ENCODE results near the gene THOC2. TPM values are rescaled to one million over a fixed set of nuclear protein-coding genes. Genes with fewer than 3 reads are reported as not detected.
A peak's percentile ranks its signal among the peaks of the same experiment; 100 is the strongest.

THOC2 gene
- total RNA-seq, 6 donors from 2014 or later = 63.0 to 229 (median 103) TPM

DNA sequence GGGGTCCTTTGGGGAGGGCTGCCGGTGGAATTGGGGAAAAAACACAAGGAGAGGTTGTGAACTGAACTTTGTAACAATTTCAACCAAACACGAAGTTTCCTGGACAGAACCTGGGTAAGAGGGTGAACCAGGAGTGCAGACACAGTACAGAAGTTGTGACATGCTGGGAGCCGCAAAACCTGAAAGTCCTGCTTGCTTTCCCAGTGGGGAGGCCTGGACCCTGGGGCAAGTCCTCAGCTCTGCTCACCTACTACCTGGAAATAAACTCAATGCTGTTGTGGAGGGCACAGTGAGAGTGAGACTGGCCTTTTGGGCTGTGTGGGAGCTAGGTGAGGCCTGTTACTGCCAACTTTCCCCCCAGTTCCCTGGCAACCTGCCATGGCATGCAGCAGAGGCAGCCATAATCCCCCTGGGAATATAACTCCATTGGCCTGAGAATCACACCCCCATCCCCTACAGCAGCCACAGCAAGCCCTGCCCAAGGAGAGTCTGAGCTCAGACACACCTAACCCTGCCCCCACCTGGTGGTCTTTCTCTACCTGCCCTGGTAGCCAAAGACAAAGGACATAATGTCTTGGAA is 162.8 kb downstream of the THOC2 start:
- ATAC-seq (ENCODE audit: low FRiP score in 2 of 2) (no peak), DNase-seq (no peak)
- TF ChIP-seq POLR2AphosphoS5 (IDR thresholded peaks at IDR 0.05) = no peak
- TF ChIP-seq POLR2A (IDR thresholded peaks at IDR 0.05) = no peak
- TF ChIP-seq EP300 (IDR thresholded peaks at IDR 0.05) = no peak
- TF ChIP-seq, protein P1, sequence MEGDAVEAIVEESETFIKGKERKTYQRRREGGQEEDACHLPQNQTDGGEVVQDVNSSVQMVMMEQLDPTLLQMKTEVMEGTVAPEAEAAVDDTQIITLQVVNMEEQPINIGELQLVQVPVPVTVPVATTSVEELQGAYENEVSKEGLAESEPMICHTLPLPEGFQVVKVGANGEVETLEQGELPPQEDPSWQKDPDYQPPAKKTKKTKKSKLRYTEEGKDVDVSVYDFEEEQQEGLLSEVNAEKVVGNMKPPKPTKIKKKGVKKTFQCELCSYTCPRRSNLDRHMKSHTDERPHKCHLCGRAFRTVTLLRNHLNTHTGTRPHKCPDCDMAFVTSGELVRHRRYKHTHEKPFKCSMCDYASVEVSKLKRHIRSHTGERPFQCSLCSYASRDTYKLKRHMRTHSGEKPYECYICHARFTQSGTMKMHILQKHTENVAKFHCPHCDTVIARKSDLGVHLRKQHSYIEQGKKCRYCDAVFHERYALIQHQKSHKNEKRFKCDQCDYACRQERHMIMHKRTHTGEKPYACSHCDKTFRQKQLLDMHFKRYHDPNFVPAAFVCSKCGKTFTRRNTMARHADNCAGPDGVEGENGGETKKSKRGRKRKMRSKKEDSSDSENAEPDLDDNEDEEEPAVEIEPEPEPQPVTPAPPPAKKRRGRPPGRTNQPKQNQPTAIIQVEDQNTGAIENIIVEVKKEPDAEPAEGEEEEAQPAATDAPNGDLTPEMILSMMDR (IDR thresholded peaks at IDR 0.05) = no peak
- Histone ChIP-seq H3K4me1 (no peaks in the 10 kb centered on the region), H3K4me3 (no peak overlapping the region), H3K36me3 (no peaks in the 10 kb centered on the region), H3K9me3 (no peaks in the 10 kb centered on the region), H3K27ac (no peak overlapping the region), H3K27me3 (no peaks in the 10 kb centered on the region)
- 63 to 82% methylated on average over 3 of the region's 3 CpGs for WGBS, 2 donors

DNA sequence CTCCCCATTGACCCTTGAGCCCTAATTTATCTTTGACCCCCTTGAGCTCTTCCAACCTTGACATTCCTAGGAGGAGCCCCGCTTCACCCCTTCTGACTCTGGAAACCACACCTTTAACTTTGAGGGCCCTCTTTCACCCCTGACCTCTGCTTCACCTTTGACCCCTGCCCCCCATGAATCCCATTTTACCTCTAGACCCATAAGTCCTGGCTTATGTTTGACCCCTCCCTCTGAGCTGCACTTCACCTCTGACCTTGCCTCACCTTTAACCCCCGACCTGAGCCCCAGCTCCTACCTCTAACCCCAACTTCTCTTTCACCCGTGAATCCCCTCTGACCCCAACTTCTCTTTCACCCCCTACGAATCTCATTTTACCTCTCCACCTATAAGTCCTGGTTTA is 169.7 kb downstream of the THOC2 start:
- no peaks in the 10 kb centered on the region for H3K36me3 ChIP-seq
- WGBS, 2 donors = 92 to 94% methylated on average over 4 of the region's 4 CpGs
- no peak for DNase-seq
- TF ChIP-seq, protein P1 (IDR thresholded peaks at IDR 0.05) = no peak
- no peak for TF ChIP-seq EP300 (IDR thresholded peaks at IDR 0.05)
- no peak for TF ChIP-seq POLR2A (IDR thresholded peaks at IDR 0.05)
- no peak for TF ChIP-seq POLR2AphosphoS5 (IDR thresholded peaks at IDR 0.05)
- H3K27me3 ChIP-seq = no peaks in the 10 kb centered on the region
- H3K4me3 ChIP-seq = no peak overlapping the region
- no peak overlapping the region for H3K27ac ChIP-seq
- H3K4me1 ChIP-seq = no peaks in the 10 kb centered on the region
- no peaks in the 10 kb centered on the region for H3K9me3 ChIP-seq
- ATAC-seq (ENCODE audit: low FRiP score in 2 of 2) = no peak

DNA sequence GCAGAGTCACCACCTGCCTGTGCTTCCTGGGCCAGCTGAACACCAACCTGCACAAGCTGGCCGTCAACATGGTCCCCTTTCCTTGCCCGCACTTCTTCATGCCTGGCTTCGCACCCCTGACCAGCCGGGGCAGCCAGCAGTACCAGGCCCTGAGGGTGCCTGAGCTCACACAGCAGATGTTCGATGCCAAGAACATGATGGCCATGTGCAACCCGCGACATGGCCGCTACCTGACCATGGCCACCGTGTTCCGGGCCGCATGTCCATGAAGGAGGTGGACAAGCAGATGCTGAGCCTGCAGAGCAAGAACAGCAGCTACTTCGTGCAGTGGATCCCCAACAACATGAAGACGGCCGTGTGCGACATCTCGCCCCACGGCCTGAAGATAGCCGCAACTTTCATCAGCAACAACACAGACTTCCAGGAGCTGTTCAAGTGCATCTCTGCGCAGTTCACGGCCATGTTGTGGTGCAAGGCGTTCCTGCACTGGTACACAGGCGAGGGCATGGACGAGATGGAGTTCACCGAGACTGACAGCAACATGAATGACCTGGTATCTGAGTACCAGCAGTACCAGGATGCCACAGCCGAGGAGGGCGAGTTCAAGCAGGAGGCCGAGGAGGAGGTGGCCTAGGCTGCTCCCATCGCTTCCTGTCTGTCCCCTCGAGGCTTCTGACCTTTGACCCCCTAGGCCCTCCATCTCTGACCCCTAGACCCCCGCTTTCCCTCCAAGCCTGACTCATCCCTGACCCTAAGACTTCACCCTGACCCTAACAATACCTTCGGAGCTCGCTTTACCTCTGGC is 170.3 kb downstream of the THOC2 start:
- Histone ChIP-seq H3K4me1 (no peaks in the 10 kb centered on the region), H3K9me3 (no peaks in the 10 kb centered on the region), H3K27me3 (no peaks in the 10 kb centered on the region), H3K27ac (no peak overlapping the region), H3K36me3 (no peaks in the 10 kb centered on the region), H3K4me3 (no peak overlapping the region)
- TF ChIP-seq POLR2A (IDR thresholded peaks at IDR 0.05) (no peak), EP300 (IDR thresholded peaks at IDR 0.05) (no peak), POLR2AphosphoS5 (IDR thresholded peaks at IDR 0.05) (no peak)
- TF ChIP-seq, protein P1 (IDR thresholded peaks at IDR 0.05) = no peak
- peak in 1 of 2 donors; percentile 16 for DNase-seq
- WGBS, 2 donors = 92 to 94% methylated on average over 6 to 24 of the region's 32 CpGs
- no peak for ATAC-seq (ENCODE audit: low FRiP score in 2 of 2)

DNA sequence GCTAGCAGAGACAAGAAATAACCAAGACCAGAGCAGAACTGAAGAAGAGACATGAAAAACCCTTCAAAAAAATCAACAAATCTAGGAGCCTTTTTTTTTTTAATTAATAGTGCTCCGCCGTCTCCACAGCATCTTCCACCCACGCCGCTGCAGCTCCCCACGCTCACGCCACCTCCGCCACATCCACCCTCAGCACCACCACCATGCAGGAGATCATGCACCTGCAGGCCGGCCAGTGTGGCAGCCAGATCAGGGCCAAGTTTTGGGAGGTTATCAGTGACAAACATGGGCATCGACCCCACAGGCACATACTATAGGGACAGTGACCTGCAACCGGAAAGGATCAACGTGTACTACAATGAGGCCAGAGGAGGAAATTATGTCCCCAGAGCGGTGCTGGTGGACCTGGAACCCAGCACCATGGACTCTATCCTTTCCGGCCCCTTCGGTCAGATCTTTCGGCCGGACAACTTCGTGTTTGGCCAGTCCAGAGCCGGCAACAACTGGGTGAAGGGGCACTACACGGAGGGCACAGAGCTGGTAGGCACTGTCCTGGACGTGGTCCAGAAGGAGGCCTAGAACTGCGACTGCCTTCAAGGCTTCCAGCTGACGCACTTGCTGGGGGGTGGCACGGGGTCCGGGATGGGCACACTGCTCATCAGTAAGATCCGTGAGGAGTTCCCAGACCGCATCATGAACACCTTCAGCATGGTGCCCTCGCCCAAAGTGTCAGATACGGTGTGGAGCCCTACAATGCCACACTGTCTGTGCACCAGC is 171.2 kb downstream of the THOC2 start:
- ATAC-seq (ENCODE audit: low FRiP score in 2 of 2) (peak in 1 of 2 donors; percentile 40), DNase-seq (peak in 1 of 2 donors; percentile 5)
- no peak overlapping the region for H3K4me3 ChIP-seq

More for the DNA sequence above, 171.2 kb downstream of the THOC2 start:
- WGBS, 2 donors = 91 to 97% methylated on average over 11 to 28 of the region's 28 CpGs
- Histone ChIP-seq H3K9me3 (no peaks in the 10 kb centered on the region), H3K4me1 (no peaks in the 10 kb centered on the region), H3K36me3 (no peaks in the 10 kb centered on the region), H3K27ac (no peak overlapping the region), H3K27me3 (no peaks in the 10 kb centered on the region)
- TF ChIP-seq, protein P1 (IDR thresholded peaks at IDR 0.05) = no peak
- TF ChIP-seq EP300 (IDR thresholded peaks at IDR 0.05) (no peak), POLR2A (IDR thresholded peaks at IDR 0.05) (no peak), POLR2AphosphoS5 (IDR thresholded peaks at IDR 0.05) (no peak)

Data from upper lobe of left lung (tissue), 6 donors.